Activated T-helper 17 cell treated with anti-CD3 and anti-CD28 coated beads, Interleukin-2, amount 50 U/mL, for 72 hours (primary cell): ENCODE results near the gene TMEM130. TPM values are rescaled to one million over a fixed set of nuclear protein-coding genes. Genes with fewer than 3 reads are reported as not detected.

ENCODE experiments used
- ATAC-seq: fragments of 150-1000 bp; cut with Tn5 transposase; replicated peaks from 2 replicates; pipeline ENCODE4 v1.10.0; 2021; ENCODE audit warnings: mild to moderate bottlenecking, moderate library complexity
- H3K27ac Mint-ChIP-seq: one replicate; pipeline ENCODE4 v1.8.0; 2022; ENCODE audit warnings: mixed read lengths
- H3K27me3 Mint-ChIP-seq: one replicate; pipeline ENCODE4 v1.8.0; 2022; ENCODE audit warnings: mixed read lengths
- H3K36me3 Mint-ChIP-seq: one replicate; pipeline ENCODE4 v1.8.0; 2022; ENCODE audit warnings: low read depth, mild to moderate bottlenecking, mixed read lengths
- H3K4me1 Mint-ChIP-seq: one replicate; pipeline ENCODE4 v1.8.0; 2022; ENCODE audit warnings: mixed read lengths
- H3K4me3 Mint-ChIP-seq: one replicate; pipeline ENCODE4 v1.8.0; 2022; ENCODE audit warnings: mild to moderate bottlenecking, mixed read lengths
- H3K9me3 Mint-ChIP-seq: one replicate; pipeline ENCODE4 v1.8.0; 2022; ENCODE audit warnings: mixed read lengths
- total RNA-seq, 2 donors: library from RNA; stranded (reverse); gene quantifications; one replicate each; pipeline ENCODE4 v1.2.3, GENCODE V29; 2022

Gene TMEM130
- total RNA-seq, 2 donors from 2014 or later = not detected

DNA sequence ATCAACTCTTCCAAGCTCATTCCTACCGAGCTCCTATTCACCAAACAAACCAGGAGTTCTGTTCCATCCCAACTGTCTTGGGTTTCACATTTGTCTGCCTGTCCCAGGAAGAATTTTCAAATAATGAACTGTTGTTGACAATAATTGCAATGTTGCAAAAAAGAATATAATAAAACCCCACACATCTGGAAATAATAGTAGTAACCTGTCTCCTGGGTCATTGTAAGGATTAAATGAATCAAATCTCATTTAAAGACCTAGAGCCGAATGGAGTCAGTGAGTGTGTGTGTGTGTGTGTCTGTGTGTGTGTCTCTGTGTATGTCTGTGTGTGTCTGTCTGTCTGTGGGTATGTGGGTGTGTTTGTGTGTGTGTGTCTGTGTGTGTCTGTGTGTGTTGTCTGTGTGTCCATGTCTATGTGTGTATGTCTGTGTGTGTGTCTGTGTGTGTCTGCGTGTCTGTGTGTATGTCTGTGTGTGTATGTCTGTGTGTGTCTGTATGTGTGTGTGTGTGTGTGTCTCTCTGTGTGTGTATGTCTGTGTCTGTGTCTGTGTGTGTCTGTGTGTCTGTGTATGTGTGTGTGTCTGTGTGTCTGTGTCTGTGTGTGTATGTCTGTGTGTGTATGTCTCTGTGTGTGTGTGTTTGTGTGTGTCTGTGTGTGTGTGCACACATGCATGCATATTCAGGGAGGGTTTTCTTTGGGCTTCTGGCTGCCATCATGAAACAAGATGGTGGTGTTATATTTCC lies 52.7 kb downstream of the TMEM130 start:
- no peak for ATAC-seq
- H3K9me3 Mint-ChIP-seq = no peaks in the 10 kb centered on the region
- no peaks in the 10 kb centered on the region for H3K4me1 Mint-ChIP-seq
- no peak overlapping the region for H3K27ac Mint-ChIP-seq
- no peak overlapping the region for H3K4me3 Mint-ChIP-seq
- peaks cover 14% of the 10 kb centered on the region for H3K27me3 Mint-ChIP-seq
- no peaks in the 10 kb centered on the region for H3K36me3 Mint-ChIP-seq

- no peaks in the 10 kb centered on the region for H3K9me3 Mint-ChIP-seq
- no peaks in the 10 kb centered on the region for H3K36me3 Mint-ChIP-seq
- no peak overlapping the region for H3K27ac Mint-ChIP-seq
- peaks cover 14% of the 10 kb centered on the region for H3K27me3 Mint-ChIP-seq
- ATAC-seq = no peak
- H3K4me1 Mint-ChIP-seq = no peaks in the 10 kb centered on the region
- no peak overlapping the region for H3K4me3 Mint-ChIP-seq
These were observed 53.6 kb downstream of the TMEM130 start for GRCh38 chr7:98816241-98816640.

DNA sequence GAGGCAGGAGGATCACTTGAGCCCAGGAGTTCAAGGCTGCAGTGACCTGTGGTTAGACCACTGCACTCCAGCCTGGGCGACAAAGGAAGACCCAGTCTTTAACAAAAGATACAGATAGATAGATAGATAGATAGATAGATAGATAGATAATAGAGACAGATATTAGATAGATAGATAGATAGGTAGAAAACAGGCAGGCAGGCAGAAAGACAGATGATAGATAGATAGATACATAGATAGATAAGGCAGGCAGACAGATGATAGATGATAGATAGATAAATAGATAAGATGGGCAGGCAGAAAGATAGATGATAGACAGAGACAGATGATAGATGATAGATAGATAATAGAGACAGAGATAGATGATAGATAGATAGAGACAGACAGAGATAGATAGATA lies 54.5 kb downstream of the TMEM130 start:
- no peak overlapping the region for H3K4me3 Mint-ChIP-seq
- no peak overlapping the region for H3K27ac Mint-ChIP-seq
- no peak for ATAC-seq
- H3K36me3 Mint-ChIP-seq = no peaks in the 10 kb centered on the region
- no peaks in the 10 kb centered on the region for H3K4me1 Mint-ChIP-seq
- H3K9me3 Mint-ChIP-seq = no peaks in the 10 kb centered on the region
- peaks cover 14% of the 10 kb centered on the region for H3K27me3 Mint-ChIP-seq

DNA sequence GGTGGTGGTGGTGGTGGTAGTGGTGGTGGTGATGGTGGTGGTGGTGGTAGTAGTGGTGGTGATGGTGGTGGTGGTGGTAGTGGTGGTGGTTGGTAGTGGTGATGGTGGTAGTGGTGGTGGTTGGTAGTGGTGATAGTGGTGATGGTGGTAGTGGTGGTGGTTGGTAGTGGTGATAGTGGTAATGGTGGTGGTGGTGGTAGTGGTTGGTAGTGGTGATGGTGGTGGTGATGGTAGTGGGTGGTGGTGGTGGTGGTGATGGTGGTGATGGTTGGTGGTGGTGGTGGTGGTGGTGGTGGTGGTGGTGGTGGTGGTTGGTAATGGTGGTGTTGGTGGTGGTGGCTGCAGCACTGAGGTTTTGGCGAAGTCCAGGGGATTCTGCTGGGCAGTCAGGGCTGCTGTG lies 58.5 kb downstream of the TMEM130 start:
- H3K4me1 Mint-ChIP-seq = no peaks in the 10 kb centered on the region
- H3K27ac Mint-ChIP-seq = no peak overlapping the region
- ATAC-seq = no peak
- H3K36me3 Mint-ChIP-seq = no peaks in the 10 kb centered on the region
- H3K9me3 Mint-ChIP-seq = no peaks in the 10 kb centered on the region
- H3K27me3 Mint-ChIP-seq = peaks cover 9% of the 10 kb centered on the region
- H3K4me3 Mint-ChIP-seq = no peak overlapping the region

- Mint-ChIP-seq H3K4me3 (no peak overlapping the region), H3K27ac (no peak overlapping the region), H3K9me3 (no peaks in the 10 kb centered on the region), H3K27me3 (peaks cover 9% of the 10 kb centered on the region), H3K36me3 (no peaks in the 10 kb centered on the region), H3K4me1 (no peaks in the 10 kb centered on the region)
- ATAC-seq = no peak
These were observed 59.5 kb downstream of the TMEM130 start for GRCh38 chr7:98810153-98810802.

GRCh38 chr7:98808751-98809460 lies 60.9 kb downstream of the TMEM130 start:
- peaks cover 8% of the 10 kb centered on the region for H3K27me3 Mint-ChIP-seq
- H3K4me1 Mint-ChIP-seq = no peaks in the 10 kb centered on the region
- H3K36me3 Mint-ChIP-seq = no peaks in the 10 kb centered on the region
- H3K9me3 Mint-ChIP-seq = no peaks in the 10 kb centered on the region
- H3K27ac Mint-ChIP-seq = no peak overlapping the region
- no peak overlapping the region for H3K4me3 Mint-ChIP-seq
- ATAC-seq = no peak

DNA sequence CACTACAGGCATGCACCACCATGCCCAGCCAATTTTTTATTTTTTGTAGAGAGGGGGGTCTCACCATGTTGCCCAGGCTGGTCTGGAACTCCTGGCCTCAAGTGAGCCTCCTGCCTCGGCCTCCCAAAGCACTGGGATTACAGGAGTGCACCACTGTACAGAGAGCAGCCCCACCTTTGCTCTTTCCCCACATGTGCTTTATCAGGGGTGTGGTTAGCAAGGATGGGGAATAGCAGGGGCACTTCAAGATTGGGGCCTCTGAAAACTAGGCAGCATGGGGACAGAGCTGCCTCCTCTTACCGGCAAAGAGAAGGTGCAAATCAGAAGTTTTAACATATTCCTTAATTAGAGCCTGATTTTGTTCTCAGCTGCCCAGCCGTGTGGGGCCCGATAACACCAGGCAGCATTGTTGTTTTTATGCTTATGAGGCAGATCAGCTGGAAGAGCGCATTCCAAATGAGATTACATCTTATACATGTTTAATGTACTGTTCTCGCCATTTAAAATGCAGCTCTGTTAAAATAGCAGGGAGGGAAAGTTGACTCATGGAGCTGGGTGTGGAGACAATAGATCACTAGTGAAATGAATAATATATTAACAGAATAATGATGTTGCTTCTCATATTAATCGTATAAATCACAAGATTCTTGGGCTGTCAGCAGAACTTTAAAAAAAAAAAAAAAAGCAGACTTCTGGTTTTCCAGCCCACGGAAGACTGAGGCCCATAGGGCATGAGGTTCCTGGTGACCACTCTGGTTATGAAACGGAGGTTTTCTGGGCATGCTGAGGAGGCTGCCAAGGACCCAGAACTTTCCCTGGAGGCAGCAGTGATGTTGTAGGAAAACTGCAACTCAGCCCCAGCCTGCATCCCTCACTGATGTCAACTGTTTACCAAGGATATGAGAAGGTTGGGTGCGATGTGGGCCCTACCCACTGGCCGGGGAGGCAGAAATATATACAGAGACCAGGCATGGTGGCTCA lies 62.5 kb downstream of the TMEM130 start:
- H3K27me3 Mint-ChIP-seq = peaks cover 8% of the 10 kb centered on the region

DNA sequence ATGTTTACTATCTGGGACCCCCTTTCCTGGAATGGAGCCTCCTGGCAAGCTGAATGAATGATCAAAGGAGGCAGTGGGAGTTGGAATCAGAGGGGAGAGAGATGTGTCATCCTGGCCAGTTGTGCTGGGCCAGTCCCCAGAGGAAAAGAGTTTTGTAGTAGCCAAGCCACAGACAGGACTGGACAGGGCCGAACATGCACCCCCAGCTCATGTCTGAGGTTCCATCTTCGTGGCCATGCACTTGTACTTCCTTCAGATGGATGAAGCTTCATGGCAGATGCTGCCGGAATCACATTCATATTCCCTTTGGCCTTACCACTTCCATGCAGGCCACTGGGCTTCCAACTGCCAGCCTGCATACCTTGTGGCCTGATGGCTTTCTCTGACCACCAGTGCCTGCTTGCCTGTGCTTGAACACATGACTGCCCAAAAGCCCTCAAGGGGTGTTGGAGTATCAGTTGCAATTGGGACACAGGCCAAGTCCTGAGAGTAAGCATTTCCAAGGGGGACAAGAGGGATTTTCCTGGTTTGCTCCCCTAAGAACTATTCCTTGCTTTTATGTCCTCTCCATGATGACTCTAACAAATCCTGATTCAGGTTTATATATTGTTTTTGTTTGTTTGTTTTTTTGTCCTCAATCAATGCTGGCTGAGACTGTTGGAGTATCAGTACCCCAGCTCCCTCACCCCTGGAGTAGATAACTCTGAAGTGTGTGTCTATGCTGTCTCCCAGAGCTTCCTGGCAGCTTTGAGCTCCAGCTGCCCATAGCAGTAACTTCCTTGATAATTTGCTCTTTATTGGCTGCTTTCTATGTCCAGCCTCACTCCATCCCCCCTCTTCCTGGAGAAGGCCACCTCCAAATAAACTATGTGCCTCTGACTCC lies 63.6 kb downstream of the TMEM130 start:
- Mint-ChIP-seq H3K27ac (no peak overlapping the region), H3K36me3 (no peaks in the 10 kb centered on the region), H3K4me3 (no peak overlapping the region), H3K4me1 (no peaks in the 10 kb centered on the region), H3K9me3 (peaks cover under 1% of the 10 kb centered on the region), H3K27me3 (peaks cover 8% of the 10 kb centered on the region)
- no peak for ATAC-seq

More for the DNA sequence above, 62.5 kb downstream of the TMEM130 start:
- Mint-ChIP-seq H3K27ac (no peak overlapping the region), H3K4me3 (no peak overlapping the region), H3K9me3 (no peaks in the 10 kb centered on the region), H3K4me1 (no peaks in the 10 kb centered on the region), H3K36me3 (no peaks in the 10 kb centered on the region)
- ATAC-seq = no peak

DNA sequence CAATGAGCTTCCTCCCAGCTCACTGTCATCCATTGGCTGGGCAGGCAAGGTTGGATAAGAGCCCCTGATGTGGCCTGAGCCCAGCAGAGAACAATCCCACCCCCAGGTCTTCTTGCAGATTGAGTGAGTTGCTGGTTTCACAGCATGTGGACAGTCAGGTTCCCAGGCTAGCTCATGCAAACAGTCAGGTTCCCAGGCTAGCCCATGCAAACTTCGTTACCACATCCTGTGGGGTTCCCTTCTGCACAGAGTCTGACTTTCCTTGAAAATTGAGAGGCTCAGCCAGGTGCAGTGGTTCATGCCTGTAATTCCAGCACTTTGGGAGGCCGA lies 67.1 kb downstream of the TMEM130 start:
- H3K9me3 Mint-ChIP-seq = peaks cover 15% of the 10 kb centered on the region
- ATAC-seq = no peak
- no peak overlapping the region for H3K27ac Mint-ChIP-seq
- H3K36me3 Mint-ChIP-seq = no peaks in the 10 kb centered on the region
- H3K27me3 Mint-ChIP-seq = peaks cover 21% of the 10 kb centered on the region
- no peaks in the 10 kb centered on the region for H3K4me1 Mint-ChIP-seq
- H3K4me3 Mint-ChIP-seq = no peak overlapping the region

- peaks cover 21% of the 10 kb centered on the region for H3K27me3 Mint-ChIP-seq
These were observed 67.6 kb downstream of the TMEM130 start for GRCh38 chr7:98802088-98802780.

GRCh38 chr7:98800996-98801395 lies 68.8 kb downstream of the TMEM130 start:
- no peak overlapping the region for H3K27ac Mint-ChIP-seq
- peaks cover 16% of the 10 kb centered on the region for H3K27me3 Mint-ChIP-seq
- no peaks in the 10 kb centered on the region for H3K36me3 Mint-ChIP-seq
- H3K4me1 Mint-ChIP-seq = peaks cover 3% of the 10 kb centered on the region
- no peak for ATAC-seq
- H3K9me3 Mint-ChIP-seq = peaks cover 15% of the 10 kb centered on the region
- no peak overlapping the region for H3K4me3 Mint-ChIP-seq

More at GRCh38 chr7:98802088-98802780, 67.6 kb downstream of the TMEM130 start:
- Mint-ChIP-seq H3K4me1 (no peaks in the 10 kb centered on the region), H3K27ac (no peak overlapping the region), H3K4me3 (no peak overlapping the region), H3K9me3 (peaks cover 15% of the 10 kb centered on the region), H3K36me3 (no peaks in the 10 kb centered on the region)
- peak; percentile 70 for ATAC-seq

- no peak for ATAC-seq
- peaks cover 21% of the 10 kb centered on the region for H3K9me3 Mint-ChIP-seq
- no peak overlapping the region for H3K27ac Mint-ChIP-seq
- peaks cover 17% of the 10 kb centered on the region for H3K27me3 Mint-ChIP-seq
- no peaks in the 10 kb centered on the region for H3K36me3 Mint-ChIP-seq
- no peak overlapping the region for H3K4me3 Mint-ChIP-seq
- peaks cover 5% of the 10 kb centered on the region for H3K4me1 Mint-ChIP-seq
These were observed 72.7 kb downstream of the TMEM130 start for GRCh38 chr7:98797150-98797549.
